Suprapubic skin (tissue), 4 donors: ENCODE measurements around the gene BCCIP. TPM values are rescaled to one million over a fixed set of nuclear protein-coding genes. Genes with fewer than 3 reads are reported as not detected.

Experiments used
- DNase-seq, 2 donors: peaks; one replicate each; pipeline ENCODE4 v3.0.0-alpha.2; 2019; ENCODE audit warnings: low spot score in 2 of 2
- H3K27ac ChIP-seq: fragments of 200-600 bp; sonication (generic); one replicate; pipeline ENCODE4 v1.5.1; 2019
- H3K27me3 ChIP-seq: fragments of 200-600 bp; sonication (generic); one replicate; pipeline ENCODE4 v1.5.1; 2019
- H3K36me3 ChIP-seq: fragments of 200-600 bp; sonication (generic); one replicate; pipeline ENCODE4 v1.5.1; 2019
- H3K4me1 ChIP-seq: fragments of 200-600 bp; sonication (generic); one replicate; pipeline ENCODE4 v1.5.1; 2019
- H3K4me3 ChIP-seq: fragments of 200-600 bp; sonication (generic); one replicate; pipeline ENCODE4 v1.5.1; 2019; ENCODE audit warnings: mild to moderate bottlenecking
- H3K9me3 ChIP-seq: fragments of 200-600 bp; sonication (generic); one replicate; pipeline ENCODE4 v1.5.1; 2019
- EP300 ChIP-seq: sonication (generic); formaldehyde crosslinking; IDR thresholded peaks from one replicate; pipeline ENCODE4 v1.6.1; 2017; ENCODE audit warnings: antibody characterized with exemption
- POLR2A ChIP-seq, 2 donors: fragments of 450-650 bp; IDR thresholded peaks; one replicate each; pipeline ENCODE4 v1.6.1; 2017; ENCODE audit warnings: antibody characterized with exemption in 2 of 2, mild to moderate bottlenecking in 2 of 2, moderate library complexity in 2 of 2
- POLR2AphosphoS5 ChIP-seq, 3 donors: sonication (generic); formaldehyde crosslinking; IDR thresholded peaks; one replicate each; pipeline ENCODE4 v1.6.1; 2017; ENCODE audit warnings: antibody characterized with exemption in 3 of 3
- WGBS: methylation state at CpG from one replicate; pipeline ENCODE4 v1.1.5; 2018; 5-methylcytosine and 5-hydroxymethylcytosine counted together
- total RNA-seq, 4 donors: library from RNA; depleted of rRNA; stranded (reverse); fragments of >200 nt; gene quantifications; one replicate each; pipeline ENCODE4 v1.1.0, GENCODE V29; 2016
- TF ChIP-seq, protein P1 (sequence below), 2 donors: fragments of 200-600 bp in 1 of 2; fragments of 450-650 bp in 1 of 2; sonication (generic) in 1 of 2; IDR thresholded peaks; one replicate each; pipeline ENCODE4 v1.5.1; 2016 to 2019; ENCODE audit warnings: antibody characterized with exemption in 2 of 2, mild to moderate bottlenecking in 1 of 2, moderate library complexity in 1 of 2

Gene BCCIP
- total RNA-seq, 4 donors from 2014 or later = 32.2 to 36.7 (median 33.5) TPM

DNA sequence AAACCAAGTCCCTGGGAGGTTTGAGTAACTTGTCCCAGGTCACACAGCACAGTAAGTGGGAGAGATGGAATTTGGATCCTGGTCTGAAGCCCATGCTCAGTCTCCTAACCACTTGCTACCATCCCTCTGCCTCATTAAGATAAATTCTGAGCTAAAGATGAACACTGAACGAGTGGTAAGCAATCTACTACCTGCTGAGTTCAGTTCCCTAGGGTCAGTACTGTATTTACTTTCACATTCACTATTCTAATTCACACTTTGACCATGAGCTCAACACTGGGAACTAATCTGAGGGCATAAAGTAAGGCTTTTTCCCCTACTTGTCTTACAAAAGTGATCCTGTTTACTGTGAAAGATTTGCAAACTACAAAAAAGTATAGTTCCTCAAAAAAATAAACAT lies 2.6 kb upstream of the BCCIP start:
- TF ChIP-seq POLR2AphosphoS5 (IDR thresholded peaks at IDR 0.05) (no peak), EP300 (no peak), POLR2A (IDR thresholded peaks at IDR 0.05) (no peak)
- TF ChIP-seq, protein P1, sequence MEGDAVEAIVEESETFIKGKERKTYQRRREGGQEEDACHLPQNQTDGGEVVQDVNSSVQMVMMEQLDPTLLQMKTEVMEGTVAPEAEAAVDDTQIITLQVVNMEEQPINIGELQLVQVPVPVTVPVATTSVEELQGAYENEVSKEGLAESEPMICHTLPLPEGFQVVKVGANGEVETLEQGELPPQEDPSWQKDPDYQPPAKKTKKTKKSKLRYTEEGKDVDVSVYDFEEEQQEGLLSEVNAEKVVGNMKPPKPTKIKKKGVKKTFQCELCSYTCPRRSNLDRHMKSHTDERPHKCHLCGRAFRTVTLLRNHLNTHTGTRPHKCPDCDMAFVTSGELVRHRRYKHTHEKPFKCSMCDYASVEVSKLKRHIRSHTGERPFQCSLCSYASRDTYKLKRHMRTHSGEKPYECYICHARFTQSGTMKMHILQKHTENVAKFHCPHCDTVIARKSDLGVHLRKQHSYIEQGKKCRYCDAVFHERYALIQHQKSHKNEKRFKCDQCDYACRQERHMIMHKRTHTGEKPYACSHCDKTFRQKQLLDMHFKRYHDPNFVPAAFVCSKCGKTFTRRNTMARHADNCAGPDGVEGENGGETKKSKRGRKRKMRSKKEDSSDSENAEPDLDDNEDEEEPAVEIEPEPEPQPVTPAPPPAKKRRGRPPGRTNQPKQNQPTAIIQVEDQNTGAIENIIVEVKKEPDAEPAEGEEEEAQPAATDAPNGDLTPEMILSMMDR (IDR thresholded peaks at IDR 0.05) = no peak
- WGBS = 43% methylated on average over 1 of the region's 1 CpG
- H3K27ac ChIP-seq = no peak overlapping the region

GRCh38 chr10:125823663-125824251 lies 411 bp downstream of the BCCIP start:
- Histone ChIP-seq H3K4me3 (peak overlapping the region; percentile 76), H3K27me3 (no peaks in the 10 kb centered on the region), H3K36me3 (peaks cover 10% of the 10 kb centered on the region), H3K27ac (peak overlapping the region; percentile 88), H3K4me1 (peaks cover 37% of the 10 kb centered on the region), H3K9me3 (no peaks in the 10 kb centered on the region)
- no peak for DNase-seq
- under 1% methylated on average over 20 of the region's 20 CpGs for WGBS
- TF ChIP-seq, protein P1 (IDR thresholded peaks at IDR 0.05) = no peak
- no peak for TF ChIP-seq EP300
- TF ChIP-seq POLR2AphosphoS5 (IDR thresholded peaks at IDR 0.05) = no peak
- TF ChIP-seq POLR2A (IDR thresholded peaks at IDR 0.05) = no peak

More for the DNA sequence above, 2.6 kb upstream of the BCCIP start:
- no peak for DNase-seq
- Histone ChIP-seq H3K27me3 (no peaks in the 10 kb centered on the region), H3K4me3 (no peak overlapping the region), H3K4me1 (peaks cover 37% of the 10 kb centered on the region), H3K9me3 (no peaks in the 10 kb centered on the region), H3K36me3 (peaks cover 3% of the 10 kb centered on the region)

DNA sequence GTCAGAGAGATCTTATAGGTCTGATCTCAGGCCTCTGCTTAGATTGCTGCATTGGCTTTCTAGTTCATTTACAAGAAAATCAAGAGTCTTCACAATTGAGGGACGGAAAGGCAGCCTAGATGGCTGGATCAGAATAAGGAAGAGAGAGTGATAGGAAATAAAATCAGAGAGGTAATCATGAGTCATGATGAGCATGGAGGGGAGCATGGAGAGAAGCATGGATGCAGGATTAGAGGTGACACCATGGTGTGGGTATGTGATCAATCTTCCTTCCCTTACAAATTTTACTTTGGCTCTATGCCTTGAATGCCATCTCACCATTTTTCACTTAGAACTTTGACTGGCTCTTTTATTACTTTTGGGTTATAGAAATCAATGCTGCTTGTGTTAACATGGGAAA lies 1.4 kb downstream of the BCCIP start:
- 88% methylated on average over 1 of the region's 1 CpG for WGBS
- peaks cover 20% of the 10 kb centered on the region for H3K36me3 ChIP-seq
- TF ChIP-seq POLR2AphosphoS5 (IDR thresholded peaks at IDR 0.05) (no peak), EP300 (no peak), POLR2A (IDR thresholded peaks at IDR 0.05) (no peak)
- TF ChIP-seq, protein P1 (IDR thresholded peaks at IDR 0.05) = no peak
- no peaks in the 10 kb centered on the region for H3K27me3 ChIP-seq
- no peaks in the 10 kb centered on the region for H3K9me3 ChIP-seq
- DNase-seq = no peak
- peak overlapping the region; percentile 76 for H3K4me3 ChIP-seq
- H3K27ac ChIP-seq = no peak overlapping the region
- peaks cover 37% of the 10 kb centered on the region for H3K4me1 ChIP-seq

GRCh38 chr10:125827133-125827532 lies 3.8 kb downstream of the BCCIP start:
- no peaks in the 10 kb centered on the region for H3K27me3 ChIP-seq
- 91% methylated on average over 2 of the region's 2 CpGs for WGBS
- peaks cover 44% of the 10 kb centered on the region for H3K36me3 ChIP-seq
- no peak overlapping the region for H3K27ac ChIP-seq
- H3K4me3 ChIP-seq = no peak overlapping the region
- TF ChIP-seq, protein P1 (IDR thresholded peaks at IDR 0.05) = no peak
- no peak for TF ChIP-seq POLR2A (IDR thresholded peaks at IDR 0.05)
- DNase-seq = no peak
- H3K4me1 ChIP-seq = peaks cover 23% of the 10 kb centered on the region
- H3K9me3 ChIP-seq = no peaks in the 10 kb centered on the region

DNA sequence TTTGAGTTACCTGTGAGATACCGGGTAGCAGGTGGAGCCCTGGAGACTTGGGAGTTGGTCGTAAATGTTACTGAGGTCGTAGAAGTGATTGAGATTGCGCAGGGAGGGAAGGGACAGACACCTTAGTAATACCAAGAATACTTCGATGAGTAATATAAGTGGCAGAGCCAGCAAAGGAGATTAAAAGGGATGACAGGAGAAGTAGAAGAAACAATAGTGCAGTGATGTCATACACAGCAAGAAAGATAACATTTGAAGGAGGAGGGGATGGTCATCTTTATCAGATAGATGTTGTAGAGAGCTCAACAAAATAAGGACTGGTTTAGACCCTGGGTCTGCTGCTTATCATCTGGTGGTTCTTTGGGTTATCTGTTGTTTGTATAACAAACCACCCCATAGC lies 5.0 kb downstream of the BCCIP start:
- Histone ChIP-seq H3K9me3 (no peaks in the 10 kb centered on the region), H3K36me3 (peaks cover 56% of the 10 kb centered on the region), H3K27ac (no peak overlapping the region), H3K27me3 (no peaks in the 10 kb centered on the region), H3K4me3 (no peak overlapping the region), H3K4me1 (peaks cover 19% of the 10 kb centered on the region)
- TF ChIP-seq POLR2A (IDR thresholded peaks at IDR 0.05) (no peak), EP300 (no peak), POLR2AphosphoS5 (IDR thresholded peaks at IDR 0.05) (no peak)
- TF ChIP-seq, protein P1 (IDR thresholded peaks at IDR 0.05) = no peak
- WGBS = 91% methylated on average over 5 of the region's 5 CpGs
- DNase-seq = no peak
